Renal cortex interstitium (tissue), 11 donors: ENCODE results near the gene ARHGAP24. TPM values are rescaled to one million over a fixed set of nuclear protein-coding genes. Genes with fewer than 3 reads are reported as not detected.
"Not testable (repeated sequence)": the region's sequence is repeated elsewhere in the genome, so short reads cannot be mapped to it uniquely, and the experiment has no call there.

Experiments used
- DNase-seq, 11 donors: peaks; one replicate each; pipeline ENCODE4 v3.0.0-alpha.2; 2013; ENCODE audit warnings: low read depth in 9 of 11, low spot score in 4 of 11; ENCODE audit errors: extremely low read depth in 1 of 11
- polyA plus RNA-seq, 3 donors: library from polyadenylated mRNA; unstranded; fragments of 120-200 nt; gene quantifications; one replicate each; pipeline ENCODE4 v1.2.1, GENCODE V29; 2013; ENCODE audit not compliant: insufficient read length in 3 of 3

ARHGAP24 gene
- polyA plus RNA-seq, 3 donors, result 101 to 124 (median 118) TPM

DNA sequence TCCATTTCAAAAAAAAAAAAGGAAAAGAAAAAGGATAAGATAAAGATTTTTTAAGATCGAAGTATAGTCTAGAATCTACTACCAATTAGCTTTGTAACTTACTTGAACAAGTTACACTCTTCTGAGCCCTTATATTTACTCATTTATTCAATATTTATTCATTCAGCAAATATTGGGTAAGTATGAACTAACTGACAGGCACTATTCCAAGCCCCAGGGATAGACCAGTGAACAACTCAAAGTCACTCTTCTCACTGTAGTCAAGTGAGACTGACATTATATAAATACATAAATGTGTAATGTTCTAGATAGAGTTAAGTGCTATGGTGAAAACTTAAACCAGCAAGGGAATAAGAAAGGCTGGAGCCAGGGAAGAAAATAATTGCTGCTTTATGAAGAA is 131.6 kb downstream of the ARHGAP24 start:
- DNase-seq, result no peak

DNA sequence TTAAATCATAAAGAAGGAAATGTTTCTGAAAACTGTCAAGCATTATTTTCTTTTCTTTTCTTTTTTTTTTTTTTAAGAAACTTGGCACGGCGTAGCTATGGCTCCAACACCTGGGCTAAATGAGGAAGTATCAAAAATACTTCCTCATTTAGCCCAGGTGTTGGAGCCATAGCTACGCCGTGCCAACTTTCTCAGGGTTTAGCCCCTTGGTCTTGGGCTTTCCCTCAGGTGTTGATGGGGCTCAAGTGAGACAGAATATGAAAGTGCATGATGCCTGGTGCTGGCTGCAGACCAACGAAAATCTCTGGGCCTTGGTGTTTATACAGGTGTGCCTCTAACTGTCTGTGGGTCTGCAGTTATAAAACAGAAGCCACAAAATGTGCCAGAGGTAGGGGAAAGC is 132.7 kb downstream of the ARHGAP24 start:
- no peak for DNase-seq

DNA sequence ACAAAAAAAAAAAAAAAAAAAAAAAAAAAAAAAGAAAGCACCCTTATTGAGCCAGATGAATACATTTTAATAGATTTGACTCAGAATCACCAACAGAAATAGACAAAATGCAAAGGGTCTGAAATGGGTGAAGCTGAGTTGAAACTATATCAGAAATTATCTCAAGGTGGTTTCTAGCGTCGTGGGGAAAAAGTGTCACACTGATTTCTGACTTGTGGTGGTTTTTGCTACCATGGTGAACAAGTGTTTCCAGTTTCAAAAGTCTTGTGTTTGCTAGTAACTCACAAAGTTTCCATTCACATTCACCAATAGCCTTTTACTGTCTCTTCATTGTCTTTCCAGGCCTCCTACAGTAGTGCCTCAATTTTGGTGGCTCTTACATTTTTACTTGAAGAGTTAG is 135.5 kb downstream of the ARHGAP24 start:
- no peak for DNase-seq

DNA sequence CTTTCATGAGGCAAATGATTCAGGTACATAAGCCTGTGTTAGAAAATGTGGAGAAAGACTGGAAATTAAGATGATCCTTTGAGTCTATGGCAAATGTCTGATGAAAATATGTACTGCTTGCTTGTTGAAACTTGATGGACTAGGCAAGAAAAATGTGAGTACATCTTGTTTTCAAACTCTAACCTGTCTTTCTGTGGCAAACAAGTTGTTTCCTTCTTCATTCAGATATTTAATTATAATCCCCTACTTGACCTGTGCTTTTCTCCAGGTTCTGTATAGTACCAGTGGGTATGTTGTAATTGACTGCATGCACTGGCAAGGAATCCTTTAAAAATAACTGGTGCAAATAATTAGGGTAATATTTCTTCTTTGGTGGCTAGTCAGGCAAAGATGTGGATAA is 136.7 kb downstream of the ARHGAP24 start:
- DNase-seq, result no peak

DNA sequence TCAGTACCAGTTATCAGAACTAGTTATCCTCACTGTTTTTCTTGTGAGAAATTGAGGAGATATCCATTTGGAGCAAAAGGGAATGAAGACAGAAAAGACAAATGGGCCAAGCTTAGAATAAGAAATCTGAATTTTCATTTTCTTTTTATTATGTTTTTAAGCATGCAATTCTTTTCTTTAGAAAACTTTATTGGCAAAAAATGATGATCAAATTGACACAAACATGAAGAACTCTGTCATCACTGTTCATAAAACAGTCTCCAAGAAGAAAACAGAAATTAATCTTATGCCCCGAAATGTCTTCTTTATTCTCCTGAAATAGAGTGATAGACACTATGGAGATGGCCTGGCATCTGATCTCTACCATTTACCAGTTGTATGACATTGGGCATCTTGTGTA is 139.0 kb downstream of the ARHGAP24 start:
- no peak for DNase-seq

DNA sequence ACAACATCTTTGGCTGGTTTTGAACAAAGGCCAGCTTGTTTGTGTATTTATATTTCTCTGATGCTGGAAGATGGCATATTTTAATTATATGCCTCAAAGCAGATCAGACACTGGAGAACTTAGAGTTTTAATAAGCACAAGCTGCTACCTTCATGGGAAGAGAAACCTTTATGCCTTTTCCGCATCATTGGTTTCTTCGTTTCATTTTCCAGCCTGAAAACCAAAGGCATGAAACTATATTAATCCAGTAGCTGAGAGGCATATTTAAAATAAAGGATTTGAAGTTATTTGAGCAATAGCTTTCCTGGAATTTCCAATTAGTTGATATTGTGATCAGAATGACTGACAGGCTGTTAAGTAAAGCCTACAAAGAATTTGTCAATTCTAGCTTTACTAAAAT is 141.0 kb downstream of the ARHGAP24 start:
- no peak for DNase-seq

DNA sequence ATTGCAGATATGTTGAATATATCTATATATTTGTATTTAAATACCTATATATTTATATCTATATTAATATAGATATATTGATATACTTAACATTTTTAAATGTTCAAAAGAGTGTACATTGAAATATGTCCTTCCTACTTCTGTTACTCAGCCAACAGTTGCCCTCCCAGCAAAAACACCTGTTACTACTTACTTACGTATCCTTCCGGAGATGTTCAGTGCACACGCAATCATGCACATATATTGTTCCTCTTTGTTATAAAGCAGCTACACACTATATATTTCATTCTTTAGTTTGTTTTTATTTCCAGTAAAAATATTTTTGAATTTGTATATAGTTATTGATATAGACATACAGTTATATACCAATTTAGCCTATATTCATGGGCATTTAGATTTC is 142.3 kb downstream of the ARHGAP24 start:
- DNase-seq, result no peak

DNA sequence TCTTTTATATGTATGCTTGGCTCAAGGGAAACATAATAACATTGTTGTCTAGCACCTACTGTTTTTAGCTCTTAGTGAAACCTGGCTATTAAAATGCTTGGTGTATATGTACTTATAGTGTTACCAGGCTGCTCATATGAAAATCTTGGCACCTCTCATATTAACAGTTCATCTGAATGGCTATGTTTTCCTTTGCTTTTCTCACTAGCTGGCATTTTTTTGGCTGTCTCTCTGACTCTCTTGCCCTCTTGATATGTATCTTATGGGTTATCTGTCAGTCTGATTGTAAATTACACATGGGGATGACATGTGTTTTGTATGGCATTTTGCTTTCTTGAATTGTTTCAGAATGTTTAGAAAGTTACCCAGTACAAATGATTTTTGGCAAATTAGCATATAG is 158.0 kb downstream of the ARHGAP24 start:
- DNase-seq, result no peak

DNA sequence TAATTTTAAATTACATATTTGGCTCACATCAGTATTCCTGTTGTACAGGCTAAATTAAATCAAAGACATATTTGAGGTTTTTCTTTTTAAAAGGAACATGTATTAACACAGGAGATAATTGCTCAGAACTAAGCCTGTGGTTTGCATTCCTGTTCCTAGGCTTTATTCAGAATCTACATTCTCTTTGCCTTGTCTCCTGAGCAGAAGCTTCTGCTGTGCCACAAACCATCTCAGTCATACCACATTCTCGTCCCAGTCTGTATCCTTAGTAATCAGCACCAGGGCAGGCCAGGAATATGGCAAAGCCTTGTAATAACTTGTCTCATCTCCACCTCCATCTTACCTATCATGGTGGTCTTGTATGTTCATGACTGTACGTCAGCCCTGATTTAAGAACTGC is 162.8 kb downstream of the ARHGAP24 start:
- no peak for DNase-seq

DNA sequence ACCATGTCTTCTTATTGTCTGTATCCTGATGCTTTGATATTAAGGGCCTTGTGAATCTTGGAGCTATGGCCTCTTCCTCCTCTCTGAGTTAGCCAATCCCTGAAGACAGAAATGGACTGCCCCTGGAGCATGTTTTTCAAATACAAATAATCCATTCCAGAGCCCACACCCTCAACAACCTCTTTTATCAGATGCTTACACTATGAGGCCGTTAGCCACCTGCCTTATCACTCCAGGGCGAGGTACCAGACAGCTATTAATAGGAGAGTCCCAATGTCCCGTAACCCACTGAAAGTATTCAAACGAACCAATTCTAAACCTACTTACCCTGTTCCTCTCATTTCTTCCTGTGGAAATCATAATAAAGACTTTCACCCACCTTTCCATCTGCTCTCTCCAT is 165.0 kb downstream of the ARHGAP24 start:
- no peak for DNase-seq

DNA sequence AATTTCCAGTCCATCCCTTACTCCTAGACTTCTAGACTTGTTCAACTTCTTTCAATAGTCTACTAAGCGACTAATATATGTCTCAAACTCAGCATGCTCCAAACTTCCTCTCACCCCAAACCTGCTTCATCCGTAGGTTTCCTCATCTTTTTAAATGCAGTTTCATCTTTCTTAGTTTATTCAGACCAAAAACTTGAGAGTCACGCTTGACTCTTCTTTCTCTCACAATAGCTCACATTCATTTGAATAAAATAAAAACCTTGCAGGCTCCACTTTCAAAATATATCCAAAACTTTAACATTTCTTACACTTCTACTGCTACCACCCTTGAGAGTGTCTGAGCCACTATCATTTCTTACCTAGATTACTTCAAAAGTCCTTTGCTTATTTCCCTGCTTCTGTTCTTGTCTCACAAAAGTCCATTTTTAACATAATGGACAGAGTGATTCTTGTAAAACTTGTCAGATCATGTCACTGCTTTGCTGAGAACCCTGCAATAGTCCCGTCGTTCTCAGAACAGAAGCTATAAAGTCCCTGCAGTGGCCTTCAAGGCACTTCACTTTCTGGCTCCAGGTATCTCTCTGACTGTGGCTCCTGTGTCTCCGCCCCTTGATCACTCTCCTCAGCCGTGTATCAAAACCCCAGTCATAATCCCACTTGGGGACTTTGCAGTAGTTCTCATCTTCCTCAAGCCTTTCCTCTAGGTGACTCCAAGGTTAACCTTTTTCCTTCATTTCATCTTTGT is 167.6 kb downstream of the ARHGAP24 start:
- no peak for DNase-seq

DNA sequence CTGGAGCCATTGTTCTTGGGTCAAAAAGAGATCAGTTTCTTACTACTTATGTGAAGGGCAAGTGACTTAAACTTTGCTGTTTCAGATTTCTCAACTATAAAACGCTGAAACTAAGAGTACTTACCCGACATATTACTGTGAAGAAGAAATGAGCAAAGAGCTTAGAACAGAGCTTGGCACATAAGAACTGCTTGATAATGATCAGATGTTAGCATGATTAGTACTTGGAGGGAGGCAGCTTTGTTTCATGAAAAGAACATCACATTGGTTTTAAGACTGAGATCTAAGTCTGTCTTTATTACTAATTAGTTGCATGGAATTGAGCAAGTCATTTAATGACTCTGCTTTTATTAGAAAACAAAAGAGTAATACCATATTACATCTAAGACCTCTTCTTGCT is 169.1 kb downstream of the ARHGAP24 start:
- DNase-seq, result no peak

DNA sequence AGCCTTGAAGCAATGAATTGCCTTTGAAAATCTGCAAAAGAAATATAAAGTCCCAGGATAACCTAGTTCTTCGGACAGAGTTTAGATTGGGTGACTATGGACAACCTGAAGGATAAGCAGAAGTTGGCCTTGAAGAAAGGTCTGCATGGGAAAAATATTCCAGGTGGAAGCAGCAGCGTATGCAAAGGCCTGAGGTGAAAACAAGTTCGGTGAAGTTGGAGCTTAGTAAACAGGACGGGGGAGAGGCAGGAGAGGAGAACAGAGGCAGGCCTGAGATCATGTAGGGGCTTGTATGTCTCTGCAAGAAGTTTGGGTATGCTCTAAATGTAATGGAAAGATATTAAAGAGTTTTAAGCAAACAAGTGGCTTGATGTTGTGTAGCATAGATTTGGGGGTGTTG is 176.0 kb downstream of the ARHGAP24 start:
- DNase-seq, result no peak

DNA sequence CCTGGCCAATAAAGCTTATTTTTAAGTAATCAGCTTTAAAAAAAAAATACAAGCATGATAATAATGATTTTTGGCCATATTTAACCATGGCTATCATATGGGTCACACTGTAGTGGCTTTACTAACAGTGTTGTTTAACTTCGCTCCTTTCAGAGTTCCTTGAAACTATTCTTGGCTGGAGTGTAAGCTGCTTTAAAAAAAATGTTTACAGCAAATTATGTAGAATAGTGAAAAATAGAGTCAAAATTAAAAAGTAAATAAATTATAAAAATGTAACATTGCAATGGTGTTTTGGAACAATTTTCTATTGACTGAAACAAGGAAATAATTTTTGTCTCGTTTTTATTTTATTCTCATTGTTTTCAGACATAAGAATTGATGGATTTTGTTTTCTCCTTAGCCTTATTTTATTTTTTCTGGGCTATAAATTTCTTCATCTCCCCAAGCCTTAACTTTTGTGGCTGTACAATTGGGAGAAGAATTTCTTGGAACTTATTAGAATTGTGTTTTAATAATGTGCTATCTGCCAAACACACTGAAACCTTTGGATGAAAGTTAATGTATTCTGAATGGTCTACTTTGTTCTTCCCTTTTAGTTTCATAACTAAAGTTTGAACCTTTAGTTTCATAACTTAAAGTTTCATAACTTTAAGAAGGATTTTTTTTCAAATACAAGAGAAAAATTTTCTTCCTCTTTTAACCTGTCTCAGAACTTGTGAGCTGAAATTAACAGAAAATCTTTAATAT is 182.0 kb downstream of the ARHGAP24 start:
- no peak for DNase-seq

DNA sequence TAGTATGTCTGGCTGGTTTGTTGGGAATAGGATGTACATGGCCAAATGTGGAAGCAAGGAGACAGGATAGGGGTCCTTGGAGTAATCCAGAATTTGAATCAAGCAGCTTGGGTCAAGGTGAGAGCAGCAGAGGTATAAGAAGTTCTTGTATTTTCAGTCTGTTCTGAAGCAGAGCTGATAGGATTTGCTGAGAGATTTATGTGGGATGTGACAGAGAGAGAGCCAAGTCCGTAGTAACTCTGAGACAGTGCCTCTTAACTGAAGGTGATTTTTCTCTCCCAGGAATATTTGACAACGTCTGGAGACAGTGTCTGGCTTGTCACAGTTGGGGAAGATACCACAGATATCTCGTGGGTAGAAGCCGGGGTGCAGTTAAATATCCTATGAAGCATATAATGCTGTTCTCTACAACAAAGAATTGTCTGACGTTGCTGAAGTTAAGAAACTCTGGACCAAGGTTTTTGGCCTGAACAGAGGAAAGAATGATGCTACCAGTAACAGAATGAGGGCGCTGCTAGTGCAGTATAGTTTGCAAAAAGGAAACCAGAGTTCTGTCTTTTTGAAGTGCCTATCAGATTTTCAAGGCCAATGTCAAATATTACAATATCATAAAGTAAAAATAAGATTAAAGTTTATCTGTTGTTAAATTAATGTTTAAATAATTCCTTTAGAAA is 184.0 kb downstream of the ARHGAP24 start:
- no peak for DNase-seq

DNA sequence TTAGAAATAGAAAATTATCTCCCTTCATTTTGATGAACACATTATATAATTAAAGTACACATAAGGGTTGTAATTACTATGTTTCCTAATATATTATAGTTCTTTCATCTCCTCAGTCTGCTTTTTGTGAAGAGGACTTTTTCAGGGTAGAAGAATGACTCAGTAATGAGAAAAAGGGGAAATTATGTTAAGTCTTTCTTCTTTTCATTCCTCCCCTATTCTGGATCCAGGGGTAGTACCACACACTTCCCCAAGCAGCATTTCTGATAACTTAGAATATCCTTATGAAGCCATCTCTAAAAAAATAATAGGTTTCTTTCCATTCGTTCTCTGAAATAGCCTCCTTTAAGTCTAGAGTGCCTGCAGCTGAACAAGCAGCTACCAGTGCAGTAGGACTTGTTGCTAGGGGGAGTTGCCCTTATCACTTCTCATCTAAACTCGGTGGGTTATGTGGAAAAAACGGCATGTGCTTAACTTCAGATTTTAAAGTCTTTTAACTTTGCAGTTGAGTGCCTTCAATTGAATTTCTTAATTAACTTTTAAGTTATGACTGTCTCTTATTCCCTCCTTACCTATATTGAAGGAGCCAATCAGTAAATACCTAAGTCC is 184.8 kb downstream of the ARHGAP24 start:
- DNase-seq, result peak in 3 of 11 donors; percentile 4 to 16 (median 14)

DNA sequence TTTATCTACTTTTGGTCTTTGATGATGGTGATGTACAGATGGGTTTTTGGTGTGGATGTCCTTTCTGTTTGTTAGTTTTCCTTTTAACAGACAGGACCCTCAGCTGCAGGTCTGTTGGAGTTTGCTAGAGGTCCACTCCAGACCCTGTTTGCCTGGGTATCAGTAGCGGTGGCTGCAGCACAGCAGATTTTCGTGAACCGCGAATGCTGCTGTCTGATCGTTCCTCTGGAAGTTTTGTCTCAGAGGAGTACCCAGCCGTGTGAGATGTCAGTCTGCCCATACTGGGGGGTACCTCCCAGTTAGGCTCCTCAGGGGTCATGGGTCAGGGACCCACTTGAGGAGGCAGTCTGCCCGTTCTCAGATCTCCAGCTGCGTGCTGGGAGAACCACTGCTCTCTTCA is 191.7 kb downstream of the ARHGAP24 start:
- not testable (repeated sequence) for DNase-seq

DNA sequence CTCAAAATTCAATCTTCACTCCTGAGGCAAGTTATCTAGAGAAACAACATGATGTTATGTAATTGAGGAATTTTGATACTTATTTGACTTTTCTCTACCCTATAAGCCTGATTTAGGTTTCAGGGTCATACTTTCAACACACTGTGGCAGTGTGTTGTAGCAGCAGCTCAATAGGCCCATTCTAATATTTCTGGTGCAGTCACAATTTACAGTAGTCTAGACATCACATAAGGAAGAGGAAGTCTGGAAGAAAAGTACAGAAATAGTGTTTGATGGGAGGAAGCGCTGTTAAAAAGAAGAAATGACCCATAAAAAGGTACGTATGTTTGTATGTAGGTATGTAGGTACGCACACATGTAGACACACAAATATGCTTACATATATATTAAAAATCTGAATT is 194.3 kb downstream of the ARHGAP24 start:
- no peak for DNase-seq

DNA sequence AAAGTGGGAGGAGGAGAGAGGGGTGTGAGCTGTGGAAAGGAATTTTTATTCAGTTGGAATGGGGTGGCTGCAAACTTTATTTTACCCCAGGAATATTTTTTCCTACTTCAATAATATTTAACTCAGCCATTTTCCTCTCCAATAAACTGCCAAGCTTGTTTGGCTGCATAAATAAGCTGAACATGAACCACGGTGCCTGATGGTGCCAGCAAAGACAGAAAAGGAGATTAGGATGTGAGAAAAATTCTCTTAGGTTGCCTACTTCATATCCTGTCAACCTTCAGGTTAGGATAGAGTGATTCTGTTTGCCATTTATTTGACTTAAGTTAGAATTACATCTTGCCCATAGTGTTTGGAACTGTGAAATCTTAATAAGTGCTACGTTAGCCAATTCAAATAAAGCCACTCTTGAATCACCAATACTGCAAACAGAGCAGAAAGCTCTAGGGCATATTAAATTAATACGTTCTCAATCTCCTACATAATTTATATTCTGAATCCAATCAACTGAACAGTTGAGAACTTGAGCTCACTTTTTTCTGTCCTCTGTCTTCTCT is 195.1 kb downstream of the ARHGAP24 start:
- DNase-seq, result no peak

DNA sequence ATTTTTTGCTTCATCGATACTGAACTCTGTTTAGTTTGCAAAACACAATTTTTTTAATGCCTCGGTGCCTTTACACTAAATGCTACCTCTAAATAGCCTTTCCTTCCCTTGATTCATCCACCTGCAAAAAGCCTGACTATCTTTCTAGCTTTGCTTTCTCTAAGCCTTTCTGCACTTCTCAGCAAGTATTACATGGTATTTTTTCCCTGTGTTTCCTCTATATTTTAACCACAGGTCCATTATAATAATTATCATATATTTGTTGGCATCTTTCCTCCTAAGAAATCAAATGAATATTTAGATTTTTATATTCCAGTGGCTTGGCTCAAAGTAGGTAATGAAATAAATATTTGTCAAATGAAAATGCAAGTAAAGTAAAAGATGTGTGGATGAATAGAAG is 196.2 kb downstream of the ARHGAP24 start:
- DNase-seq, result no peak
